IPS-NIHi7 (cell line): Measurements from ENCODE around the gene WDFY2.

Experiments used
- DNase-seq: peaks from one replicate; pipeline ENCODE4 v3.0.0; 2012; ENCODE audit warnings: mixed read lengths; ENCODE audit errors: extremely low spot score

WDFY2 gene

DNA sequence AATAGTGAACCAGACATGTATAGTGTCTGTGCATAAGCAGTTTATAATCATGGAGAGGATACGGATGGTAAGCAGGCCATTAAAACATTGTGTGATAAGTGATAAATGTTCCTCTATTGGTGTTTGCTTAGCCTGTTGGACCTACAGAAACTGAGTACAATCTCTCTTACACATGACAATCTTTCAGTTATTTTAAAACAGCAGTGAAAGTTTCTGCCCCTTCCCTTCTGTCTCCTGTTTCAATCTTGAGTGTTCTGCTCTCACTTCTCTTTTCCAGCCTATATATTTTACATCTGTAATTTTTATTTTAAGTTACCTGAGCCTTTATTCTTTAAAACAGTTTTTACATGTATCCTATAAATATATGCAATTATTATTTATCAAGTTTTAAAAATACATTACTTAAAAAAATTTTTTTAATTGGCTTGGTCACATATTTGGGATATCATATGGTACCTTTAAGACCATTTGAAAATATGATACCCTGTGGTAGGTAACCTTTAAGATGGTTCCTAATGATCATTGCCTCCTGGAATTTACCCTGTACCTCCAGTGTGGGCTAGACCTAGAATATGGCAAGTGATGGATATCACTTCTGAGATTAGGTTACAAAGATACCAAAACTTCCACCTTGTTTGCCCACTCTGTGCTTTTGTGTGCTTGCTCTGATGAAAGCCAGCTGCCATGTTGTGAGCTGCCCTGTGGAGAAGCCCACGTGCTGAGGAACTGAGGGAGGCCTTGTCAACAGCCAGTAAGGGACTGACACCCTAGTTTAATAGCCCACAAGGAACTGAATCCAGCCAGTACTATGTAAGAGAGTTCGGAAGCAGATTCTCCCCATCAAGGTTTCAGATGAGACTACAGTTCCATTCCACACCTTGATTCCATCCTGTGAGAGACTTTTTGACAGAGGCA is 120.4 kb downstream of the WDFY2 start:
- DNase-seq: no peak

- DNase-seq: no peak
These were observed 123.2 kb downstream of the WDFY2 start for GRCh38 chr13:51707461-51707860.

- no peak for DNase-seq
These were observed 129.5 kb downstream of the WDFY2 start for GRCh38 chr13:51713807-51714206.

DNA sequence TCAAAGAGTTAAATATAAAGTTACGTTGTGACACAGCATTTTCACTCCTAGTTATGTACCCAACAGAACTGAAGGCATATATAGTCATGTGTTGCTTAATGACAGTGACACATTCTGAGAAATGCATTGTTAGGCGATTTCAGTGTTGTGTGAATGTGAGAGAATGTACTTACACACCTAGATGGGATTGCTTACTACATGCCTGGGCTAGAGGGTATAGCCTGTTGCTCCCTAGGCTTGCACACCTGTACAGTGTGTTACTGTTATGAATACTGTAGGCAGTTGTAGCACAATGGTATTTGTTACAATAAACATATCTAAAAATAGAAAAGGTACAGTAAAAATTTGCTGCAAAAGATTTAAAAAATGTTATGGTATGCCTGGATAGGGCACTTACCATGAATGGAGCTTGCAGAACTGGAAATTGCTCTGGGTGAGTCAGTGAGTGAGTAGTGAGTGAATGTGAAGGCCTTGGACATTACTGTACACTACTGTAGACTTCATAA is 130.5 kb downstream of the WDFY2 start:
- DNase-seq: no peak

DNA sequence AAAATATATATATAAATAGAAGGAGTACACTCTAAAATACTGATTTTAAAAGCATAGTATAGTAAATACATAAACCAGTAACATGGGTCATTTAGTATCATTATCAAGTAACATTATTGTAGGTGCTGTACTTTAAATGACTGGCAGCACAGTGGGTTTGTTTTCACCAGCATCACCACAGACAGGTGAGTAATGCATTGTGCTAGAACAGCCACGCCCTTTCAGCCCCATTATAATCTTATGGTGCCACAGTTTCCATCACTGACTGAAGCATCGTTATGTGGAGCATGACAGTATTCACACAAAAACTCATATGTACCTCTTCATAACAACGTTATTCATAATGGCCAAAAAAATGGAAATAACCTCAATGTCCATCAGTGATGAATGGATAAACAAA is 131.4 kb downstream of the WDFY2 start:
- DNase-seq: no peak

DNA sequence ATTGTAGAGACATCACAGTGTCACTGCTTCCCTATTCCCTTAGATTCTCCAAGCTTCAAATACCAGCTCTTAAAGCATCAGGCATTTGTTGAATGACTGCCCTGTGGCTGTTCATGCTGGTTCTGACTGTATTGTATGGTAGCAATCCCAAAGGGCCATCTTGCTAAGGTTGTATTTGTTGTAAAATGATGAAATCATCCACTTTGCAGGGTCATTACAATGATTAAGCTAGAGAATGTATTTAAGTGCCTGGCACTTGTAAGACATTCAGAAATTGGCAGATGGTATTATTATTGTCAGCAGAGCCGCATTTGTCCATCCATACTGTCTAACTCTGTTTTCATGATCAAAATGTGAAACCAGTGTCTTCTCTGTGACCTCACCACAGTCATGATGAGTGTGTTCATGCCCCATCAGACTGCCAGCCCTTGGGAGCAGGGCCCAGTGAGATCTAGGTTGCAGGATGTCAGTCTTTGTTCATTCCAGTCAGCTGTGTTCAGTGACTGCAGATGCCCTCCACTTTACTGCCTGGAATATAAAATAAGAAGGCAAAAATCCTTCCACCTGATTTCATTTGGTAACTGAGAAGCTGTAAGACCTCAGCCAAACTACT is 133.6 kb downstream of the WDFY2 start:
- no peak for DNase-seq

DNA sequence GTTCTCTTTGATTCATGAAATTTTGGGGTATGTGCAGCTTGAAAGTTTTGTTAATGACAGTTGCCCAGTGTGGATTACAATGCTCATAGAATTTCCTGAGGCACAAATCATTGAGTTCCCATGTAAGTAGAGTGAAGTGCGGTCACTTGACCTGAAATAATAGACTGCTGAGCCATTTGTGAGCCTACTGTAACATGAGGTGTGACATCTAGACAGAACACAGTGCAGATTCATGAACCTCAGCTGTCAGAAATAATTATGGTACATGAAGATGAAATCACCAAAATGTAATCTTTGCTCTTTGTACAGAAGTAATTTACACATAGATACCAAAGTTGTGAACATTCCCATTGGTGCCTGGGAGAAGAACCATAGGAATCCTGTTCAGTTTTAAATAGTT is 135.1 kb downstream of the WDFY2 start:
- no peak for DNase-seq

DNA sequence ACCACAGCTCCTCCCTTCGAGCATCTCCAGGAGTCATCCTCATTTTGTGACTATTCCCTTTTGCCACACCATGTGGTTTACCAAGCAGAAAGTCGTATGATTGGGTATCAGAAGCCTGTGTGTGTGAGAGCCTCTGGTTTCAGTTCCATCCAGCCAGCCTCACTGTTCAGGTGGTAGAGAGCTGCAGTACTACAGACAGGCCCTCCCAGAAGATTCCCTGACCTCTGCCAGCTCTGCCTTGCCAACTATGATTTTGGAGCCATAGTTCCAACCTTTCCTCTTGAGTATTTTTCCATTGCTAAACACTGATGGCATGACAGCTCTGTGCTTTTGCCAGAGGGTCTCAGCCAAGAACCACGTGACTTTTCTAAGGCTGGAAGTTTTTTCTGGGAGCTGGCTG is 137.2 kb downstream of the WDFY2 start:
- DNase-seq: no peak

- DNase-seq: no peak
These were observed 139.3 kb downstream of the WDFY2 start for GRCh38 chr13:51723529-51723928.

DNA sequence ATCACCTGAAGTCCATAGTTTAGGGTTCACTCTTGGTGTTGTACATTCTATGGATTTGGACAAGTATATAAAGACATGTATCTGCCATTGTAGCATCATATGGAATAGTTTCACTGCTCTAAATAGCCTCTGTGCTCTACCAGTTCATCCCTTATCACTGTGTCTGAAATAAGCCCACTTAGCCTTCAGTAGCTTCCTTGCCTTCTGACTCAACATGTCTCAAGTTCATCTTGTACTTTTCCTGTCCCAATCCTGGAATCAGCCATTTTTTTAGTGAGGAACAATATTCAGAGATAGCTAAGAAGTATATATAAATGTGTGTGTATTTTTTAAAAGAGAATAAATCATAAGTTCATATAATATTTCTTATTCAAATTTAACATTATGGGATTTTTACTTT is 140.5 kb downstream of the WDFY2 start:
- DNase-seq: no peak

- DNase-seq: no peak
These were observed 142.4 kb downstream of the WDFY2 start for GRCh38 chr13:51726446-51727193.

DNA sequence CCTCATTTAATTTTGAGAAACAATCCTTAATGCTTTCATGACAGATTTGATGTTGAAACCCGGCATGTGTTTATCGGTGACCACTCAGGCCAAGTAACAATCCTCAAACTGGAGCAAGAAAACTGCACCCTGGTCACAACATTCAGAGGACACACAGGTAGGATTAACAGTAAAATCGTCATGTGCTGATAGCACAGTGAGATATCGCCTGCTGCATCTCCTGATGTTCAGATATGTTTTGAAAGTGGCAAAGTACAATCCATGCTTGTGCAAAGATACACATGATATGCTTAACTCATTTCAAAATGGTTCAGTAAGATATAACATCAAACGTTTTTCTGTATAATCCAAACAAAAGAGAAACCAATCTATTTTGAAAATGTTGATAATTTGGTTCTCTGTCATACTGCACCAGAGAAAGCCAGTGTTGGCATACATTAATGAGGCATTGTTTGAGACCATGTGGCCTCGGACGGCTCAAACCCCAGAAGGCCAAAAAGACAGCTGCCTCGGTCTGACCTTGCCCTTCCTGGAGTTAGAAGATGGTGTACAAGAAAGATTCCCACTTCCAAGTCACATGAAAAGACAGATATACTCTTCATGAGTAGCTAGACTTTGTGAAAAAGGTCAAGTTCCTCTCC is 143.5 kb downstream of the WDFY2 start:
- no peak for DNase-seq

DNA sequence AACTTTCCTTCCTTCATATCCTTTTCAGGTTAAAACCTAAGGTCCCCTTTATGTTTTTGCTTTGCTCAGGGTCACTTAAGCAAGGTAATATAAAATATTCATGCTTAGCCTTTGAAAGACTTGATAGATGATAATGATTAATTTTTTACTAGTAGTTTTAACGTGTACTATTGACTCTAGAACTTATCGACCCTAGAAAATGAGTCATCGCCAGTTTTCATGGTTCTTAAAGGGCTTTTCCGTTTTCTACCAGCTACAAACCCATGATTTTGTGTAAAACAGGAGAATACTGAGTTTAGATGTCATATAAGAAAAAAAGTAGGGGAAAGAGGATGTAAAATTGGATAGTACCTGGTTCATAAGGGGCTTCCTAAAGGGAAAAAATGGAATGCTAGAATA is 144.0 kb downstream of the WDFY2 start:
- no peak for DNase-seq

DNA sequence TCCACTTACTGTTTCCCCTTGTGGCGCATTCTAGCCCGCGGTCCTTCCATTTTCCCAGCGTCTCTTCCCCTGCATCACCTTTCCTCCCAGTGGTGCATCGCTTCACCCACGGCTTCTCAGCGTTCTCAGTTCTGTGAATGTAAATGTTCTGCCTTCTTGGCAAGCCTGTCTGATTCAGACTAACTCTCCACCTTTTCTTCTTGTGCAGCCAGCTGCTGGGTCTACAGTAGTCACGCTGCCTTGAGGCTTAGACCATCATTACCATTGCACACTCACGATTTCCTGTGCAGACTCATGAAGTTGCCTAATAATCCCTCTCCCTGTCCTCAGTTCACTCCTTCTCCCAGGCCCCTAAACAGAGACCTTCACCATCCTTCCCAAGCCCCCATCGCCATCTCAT is 144.7 kb downstream of the WDFY2 start:
- no peak for DNase-seq

- DNase-seq: no peak
These were observed 145.7 kb downstream of the WDFY2 start for GRCh38 chr13:51729866-51730553.

DNA sequence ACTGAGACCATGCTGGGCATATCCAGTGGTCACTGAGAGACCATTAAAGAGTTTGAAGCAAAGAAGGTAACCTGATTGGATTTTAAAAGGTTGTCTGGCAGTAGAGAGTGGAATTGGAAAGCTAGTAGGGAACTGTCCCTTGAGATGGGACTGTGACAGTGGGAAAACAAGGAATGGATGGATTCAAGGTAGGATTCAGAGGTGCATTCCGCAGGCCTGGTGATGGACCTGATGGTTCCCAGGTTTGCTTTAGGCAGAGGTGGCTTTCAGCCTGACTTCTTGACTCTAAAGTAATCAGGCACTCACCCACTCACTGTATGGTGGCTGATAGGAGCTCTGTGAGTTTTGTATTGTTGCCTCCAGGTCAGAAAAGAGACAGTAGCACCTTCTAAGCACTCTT is 146.7 kb downstream of the WDFY2 start:
- no peak for DNase-seq

DNA sequence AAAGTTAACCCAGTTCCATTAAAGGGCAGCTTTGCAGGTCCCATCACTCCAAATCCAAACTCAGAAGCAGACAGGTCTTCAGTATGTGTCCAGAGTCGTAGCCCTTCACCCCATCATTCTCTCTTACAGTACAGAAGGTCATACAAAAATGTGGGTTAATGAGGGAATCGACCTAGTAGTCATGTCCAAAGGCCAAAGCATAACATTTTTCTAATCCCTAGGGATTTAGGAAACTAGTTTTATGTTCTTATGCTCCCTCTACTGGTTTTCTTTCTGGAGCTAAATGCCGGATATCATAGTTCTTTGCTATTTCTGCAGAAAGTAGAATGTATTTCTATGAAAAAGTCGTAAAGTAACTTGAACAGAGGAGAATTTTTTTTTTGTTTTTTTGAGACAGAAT is 147.5 kb downstream of the WDFY2 start:
- DNase-seq: no peak

DNA sequence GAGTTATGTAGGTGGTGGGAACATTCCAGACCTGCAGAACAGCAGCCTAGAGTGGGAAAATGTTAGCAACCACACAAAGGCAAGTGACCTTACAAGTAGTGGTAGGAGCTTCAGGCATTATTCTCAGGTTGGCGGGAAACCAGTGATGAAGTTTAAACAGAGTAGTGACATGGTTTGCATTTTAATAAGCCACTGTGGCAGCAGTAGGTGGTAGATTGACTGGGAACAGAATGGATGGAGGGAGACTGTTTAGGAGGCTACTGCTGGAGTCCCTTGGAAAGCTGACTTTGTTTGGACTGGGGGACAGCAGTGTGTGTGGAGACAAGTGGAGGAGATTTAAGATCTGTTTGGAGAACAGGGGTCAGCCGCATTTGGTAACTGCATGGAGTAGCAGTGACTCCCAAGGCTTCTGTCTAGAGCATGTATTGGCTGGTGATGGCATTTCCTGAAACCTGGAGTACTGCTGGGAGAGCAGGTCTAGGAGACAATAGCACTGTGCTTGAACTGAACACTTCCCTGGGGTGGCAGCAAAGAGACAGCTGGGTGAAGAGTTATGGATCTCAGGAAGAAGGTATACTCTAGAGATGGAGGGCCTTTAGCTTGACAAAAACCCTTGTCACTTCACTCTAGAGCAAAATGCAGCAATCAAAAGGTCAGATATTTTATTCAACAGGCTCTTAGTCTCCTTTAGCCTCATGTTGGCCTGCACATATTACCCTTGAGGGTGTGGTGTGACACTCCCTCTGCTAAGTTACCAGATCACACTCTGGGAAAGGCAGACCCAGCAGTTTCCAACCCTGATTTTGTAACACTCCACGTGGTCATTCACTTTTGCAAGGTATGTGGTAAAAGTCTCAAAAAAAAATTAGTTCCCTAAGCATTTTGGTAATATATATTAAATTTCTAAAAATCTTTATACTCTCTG is 149.4 kb downstream of the WDFY2 start:
- DNase-seq: no peak

DNA sequence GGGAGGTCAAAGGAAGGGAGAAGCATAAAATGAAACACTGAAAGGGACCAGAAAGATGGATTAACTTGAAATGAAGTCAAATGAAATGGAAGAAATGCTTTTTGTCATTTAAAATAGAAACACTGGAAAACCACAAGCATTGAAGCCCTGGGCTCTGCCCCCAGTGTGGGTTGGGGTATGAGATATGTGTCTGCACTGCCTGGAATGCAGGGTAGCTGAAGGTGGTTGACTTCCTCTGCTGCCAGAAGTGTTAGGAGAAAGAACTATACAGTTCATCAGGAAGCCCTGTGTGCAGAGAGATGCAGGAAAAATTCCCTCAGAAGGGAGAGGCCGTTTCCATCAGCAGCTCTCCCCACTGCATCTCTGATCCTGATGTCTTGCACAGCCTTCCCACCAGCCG is 150.5 kb downstream of the WDFY2 start:
- DNase-seq: no peak

- DNase-seq: no peak
These were observed 153.3 kb downstream of the WDFY2 start for GRCh38 chr13:51737609-51738008.
